ENCODE data around the gene DDO. TPM values are rescaled to one million over a fixed set of nuclear protein-coding genes. Genes with fewer than 3 reads are reported as not detected.
"Not testable (repeated sequence)": the region's sequence is repeated elsewhere in the genome, so short reads cannot be mapped to it uniquely, and the experiment has no call there.

Gene DDO
- total RNA-seq, 1 experiment from 2014 or later: 3.5 TPM

DNA sequence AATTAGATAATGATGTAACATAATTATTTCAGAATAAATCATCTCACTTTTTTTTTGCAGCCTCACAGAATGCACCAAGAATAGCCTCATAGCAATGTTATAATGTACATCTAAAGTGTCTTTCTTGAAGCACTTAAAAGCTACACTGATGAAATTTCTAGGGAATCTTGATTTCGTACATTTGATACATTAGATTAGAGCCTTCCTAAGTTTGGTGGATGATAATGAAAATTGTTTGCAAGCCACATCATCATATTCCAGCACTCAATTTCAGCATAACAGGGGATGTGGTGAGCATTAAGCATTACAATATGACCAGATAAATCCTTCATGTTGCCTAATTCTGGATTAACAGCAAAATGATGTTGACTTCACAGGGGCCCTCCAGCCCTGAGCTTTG, 47.5 kb downstream of the DDO start:
- no peak for DNase-seq (ENCODE audit: low spot score)

DNA sequence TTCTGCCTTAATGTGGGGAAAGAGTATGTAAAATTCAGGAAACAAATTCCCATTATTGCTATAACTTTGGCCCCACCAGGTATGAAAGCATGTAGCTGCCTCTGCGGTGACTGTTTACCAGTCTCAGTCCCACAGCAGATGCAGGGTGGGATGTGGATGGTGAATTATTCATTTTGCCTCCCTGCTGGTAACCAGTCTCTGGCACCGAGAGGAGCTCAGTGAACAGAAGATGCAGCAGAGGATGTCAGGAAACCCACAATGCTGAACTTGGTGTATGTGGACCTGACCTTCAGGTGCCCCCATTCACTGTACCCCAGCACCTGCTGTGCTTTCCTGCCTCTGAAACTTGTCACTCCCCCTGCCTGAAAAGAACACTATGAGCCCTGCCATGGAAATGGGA, 48.4 kb downstream of the DDO start:
- DNase-seq (ENCODE audit: low spot score): no peak

- DNase-seq (ENCODE audit: low spot score): no peak
These were observed 49.1 kb downstream of the DDO start for GRCh38 chr6:110366256-110366655.

GRCh38 chr6:110364364-110365105, 50.8 kb downstream of the DDO start:
- DNase-seq (ENCODE audit: low spot score): no peak

DNA sequence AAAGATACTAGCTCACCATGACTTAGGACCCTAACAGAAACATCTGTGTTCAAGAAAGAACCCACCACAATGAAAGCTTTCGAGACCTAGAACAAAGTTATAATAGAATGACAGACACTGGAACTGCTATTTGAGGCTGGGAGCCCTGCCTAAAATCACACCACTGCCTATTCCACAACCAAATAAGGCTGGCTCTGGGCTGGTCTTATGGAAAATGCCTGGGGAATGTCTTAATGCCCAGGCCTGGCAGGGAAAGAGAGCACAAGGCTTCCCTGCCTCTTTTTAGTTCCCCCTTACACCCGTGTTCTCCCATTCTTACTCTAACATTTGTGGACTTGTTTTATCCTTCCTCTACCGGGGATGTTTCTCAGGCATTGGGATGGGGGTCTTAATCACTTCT, 51.6 kb downstream of the DDO start:
- no peak for DNase-seq (ENCODE audit: low spot score)

GRCh38 chr6:110360676-110361075, 54.7 kb downstream of the DDO start:
- no peak for DNase-seq (ENCODE audit: low spot score)

DNA sequence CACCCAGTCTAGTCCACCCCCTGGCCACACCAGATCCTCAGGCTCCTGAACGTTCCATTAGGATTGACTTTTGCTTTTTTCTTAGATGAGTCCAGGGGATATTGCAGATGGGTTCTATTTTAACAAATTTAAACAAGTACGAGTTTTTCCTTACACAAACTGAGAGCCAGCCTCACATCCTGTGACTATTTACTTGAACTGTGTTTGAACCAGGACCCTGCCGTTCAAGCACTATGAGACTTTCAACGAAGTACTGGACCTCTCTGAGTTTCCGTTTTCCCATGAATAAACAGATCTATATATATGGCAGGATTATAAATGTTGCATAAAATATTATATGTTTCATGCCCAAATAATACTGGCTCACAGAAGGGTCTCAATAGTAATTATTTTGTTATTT, 55.8 kb downstream of the DDO start:
- DNase-seq (ENCODE audit: low spot score): no peak

- DNase-seq (ENCODE audit: low spot score): no peak
These were observed 56.7 kb downstream of the DDO start for GRCh38 chr6:110358553-110359160.

- DNase-seq (ENCODE audit: low spot score): no peak
These were observed 57.5 kb downstream of the DDO start, which contains the start of gene METTL24 for GRCh38 chr6:110357664-110358552. METTL24 (minus strand) TSS chr6:110358349; CDS start chr6:110358272, 77 bp downstream.

DNA sequence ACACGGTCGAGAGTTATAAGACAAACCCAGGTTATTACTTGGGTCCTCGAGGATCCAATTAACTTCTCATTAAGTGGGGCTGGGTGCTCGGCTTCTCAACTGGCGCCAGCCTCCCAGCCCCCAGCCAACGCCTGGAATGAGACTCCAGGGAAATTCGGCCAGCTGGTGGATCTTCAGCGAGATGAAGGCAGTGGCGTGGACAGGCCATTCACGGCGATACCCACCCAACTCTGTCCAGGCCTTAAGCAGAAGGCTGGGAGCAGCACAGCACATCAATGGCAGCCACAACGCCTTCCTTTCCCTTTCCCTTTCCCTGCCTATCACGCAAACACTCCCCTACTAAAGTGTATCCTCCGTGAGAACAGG, 58.1 kb downstream of the DDO start:
- no peak for DNase-seq (ENCODE audit: low spot score)

DNA sequence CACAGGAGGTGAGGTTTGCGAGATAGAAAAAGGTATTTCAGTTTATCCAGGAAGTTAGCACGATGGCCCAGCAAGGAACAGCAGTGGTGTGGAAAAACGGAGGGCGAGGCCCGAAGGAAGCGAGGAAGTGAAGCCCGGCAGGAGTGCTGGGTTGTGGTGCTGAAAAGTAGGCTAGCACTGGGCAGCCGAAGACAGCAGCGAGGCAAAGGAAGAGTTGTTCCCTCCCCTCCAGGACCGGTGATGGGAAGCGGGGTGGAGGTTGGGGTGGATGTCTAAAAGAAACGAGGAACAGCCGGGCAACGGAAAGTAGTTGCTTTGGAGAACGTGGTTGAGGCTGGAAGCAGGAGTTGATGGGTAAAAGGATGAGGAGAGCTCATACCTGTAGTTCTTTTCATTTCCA, 58.6 kb downstream of the DDO start:
- DNase-seq (ENCODE audit: low spot score): no peak

DNA sequence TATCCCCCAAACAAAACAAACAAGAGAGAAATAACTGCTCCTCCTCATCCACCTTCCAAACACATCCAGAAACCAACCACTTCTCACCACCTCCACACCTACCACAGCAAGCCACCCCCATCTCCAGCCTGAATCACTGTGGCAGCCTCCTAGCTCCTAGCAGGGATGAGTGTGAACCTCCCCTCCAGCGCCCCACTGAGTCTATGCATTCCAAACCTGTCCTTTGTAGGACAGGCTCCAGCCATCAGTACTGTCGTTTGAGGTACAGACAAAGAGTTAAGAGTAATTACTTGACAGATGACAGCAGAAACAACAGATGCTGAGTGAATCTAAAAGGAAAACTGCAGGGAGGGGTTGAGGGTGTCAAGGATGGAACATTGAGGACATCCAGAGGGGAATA, 59.6 kb downstream of the DDO start:
- no peak for DNase-seq (ENCODE audit: low spot score)

- DNase-seq (ENCODE audit: low spot score): no peak
These were observed 60.4 kb downstream of the DDO start for GRCh38 chr6:110355022-110355421.

DNA sequence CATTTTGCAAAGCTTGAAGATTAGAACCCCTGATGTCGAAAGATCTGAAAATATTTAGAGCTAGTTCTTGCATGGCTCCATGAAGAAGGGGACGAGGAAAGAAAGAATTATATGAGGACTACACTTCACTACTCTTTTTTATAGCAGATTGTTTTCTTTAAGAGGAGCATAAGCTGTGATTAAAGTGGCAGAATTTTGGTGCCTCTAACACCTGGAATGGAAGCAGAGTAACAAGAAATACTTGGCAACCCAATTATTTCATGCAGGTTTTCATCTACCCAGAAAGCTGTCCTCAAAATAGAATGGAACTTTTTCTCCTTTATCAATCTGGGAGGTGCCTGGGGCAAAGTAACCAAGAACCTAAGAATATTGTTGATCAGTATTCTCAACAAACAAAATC, 61.2 kb downstream of the DDO start:
- DNase-seq (ENCODE audit: low spot score): no peak

GRCh38 chr6:110353457-110354001, 61.8 kb downstream of the DDO start:
- no peak for DNase-seq (ENCODE audit: low spot score)

DNA sequence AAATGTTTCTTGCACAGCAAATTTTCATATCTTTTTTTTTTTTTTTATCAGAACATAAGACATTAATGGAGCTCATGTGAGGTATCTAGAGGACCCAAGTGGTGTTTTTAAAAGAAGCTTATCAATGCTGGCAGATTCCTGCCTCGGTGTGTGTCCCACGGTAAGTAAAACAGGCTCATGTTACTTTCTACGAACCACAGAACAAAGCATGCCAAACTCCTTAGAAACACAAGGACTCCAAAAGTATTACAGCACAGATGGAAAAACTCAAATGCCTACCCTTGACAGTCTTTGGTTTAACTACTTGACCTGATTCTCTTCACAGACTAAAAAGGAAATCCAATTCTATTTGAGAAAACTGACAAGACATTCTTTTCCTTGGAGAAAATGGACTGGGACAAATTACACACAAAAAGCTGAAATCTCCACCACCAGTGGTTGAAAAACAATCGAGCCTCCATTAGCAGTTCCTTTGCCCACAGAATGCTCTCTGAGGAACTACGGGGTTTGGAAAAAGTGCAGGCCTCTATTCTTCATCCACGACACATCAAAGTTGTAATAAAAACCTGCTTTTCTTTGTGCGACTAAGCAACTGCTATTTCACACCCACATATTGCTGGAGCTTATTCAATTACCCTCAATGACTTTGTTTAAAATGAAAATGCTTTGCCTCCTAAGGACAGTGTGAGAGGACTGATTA, 62.7 kb downstream of the DDO start:
- no peak for DNase-seq (ENCODE audit: low spot score)

DNA sequence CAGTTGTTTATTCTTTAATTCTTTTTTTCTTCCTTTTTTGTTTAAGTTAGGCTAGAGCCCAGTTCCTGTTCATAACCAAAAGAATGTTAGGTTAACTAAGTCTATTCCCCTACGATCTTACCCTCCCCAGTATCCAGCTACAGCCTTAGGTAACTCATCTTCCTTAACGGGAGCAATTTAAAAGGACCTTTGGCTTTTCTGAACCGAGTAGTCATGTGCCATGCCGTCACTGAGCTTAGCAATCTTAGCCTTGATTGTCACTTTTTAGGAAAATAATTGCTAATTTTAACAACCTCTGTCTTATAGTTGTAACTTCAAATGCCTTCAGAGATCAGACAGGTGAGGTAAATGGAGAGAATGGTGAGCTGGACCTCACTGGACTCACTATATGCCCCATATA, 63.4 kb downstream of the DDO start:
- no peak for DNase-seq (ENCODE audit: low spot score)

DNA sequence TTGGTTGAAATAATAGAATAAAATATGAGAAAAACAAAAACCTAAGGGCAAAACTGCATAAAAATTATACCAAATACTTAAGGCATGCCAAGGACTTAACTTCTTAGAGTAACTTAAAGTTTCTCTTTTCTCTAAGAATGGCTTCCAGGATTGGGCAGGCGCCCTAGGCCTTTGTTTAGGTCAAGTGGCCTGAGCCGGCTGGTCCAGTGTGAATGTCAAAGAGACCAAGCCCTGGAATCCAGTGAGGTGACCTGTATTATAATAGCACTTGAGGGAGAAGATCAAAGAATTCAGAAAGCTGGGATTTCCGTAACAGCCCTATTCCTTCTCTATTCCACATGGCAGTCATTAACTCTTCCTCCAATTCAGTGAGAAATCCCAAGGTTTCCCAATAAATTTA, 63.8 kb downstream of the DDO start:
- no peak for DNase-seq (ENCODE audit: low spot score)

- DNase-seq (ENCODE audit: low spot score): not testable (repeated sequence)
These were observed 64.8 kb downstream of the DDO start for GRCh38 chr6:110350593-110350992.

GRCh38 chr6:110348961-110349690, 66.2 kb downstream of the DDO start:
- no peak for DNase-seq (ENCODE audit: low spot score)

GRCh38 chr6:110345025-110345424, 70.3 kb downstream of the DDO start:
- no peak for DNase-seq (ENCODE audit: low spot score)

Measured in A172 (cell line).